HepG2 (cell line): Measurements from ENCODE around the gene ABHD12. TPM values are rescaled to one million over a fixed set of nuclear protein-coding genes. Genes with fewer than 3 reads are reported as not detected.

Source experiments
- AFF4 ChIP-seq: sonication (generic); formaldehyde crosslinking; IDR thresholded peaks from 2 replicates; pipeline ENCODE4 v1.4.0; 2020; ENCODE audit warnings: missing genetic modification reagents
- ARHGAP35 ChIP-seq: sonication (generic); formaldehyde crosslinking; IDR thresholded peaks from 2 replicates; pipeline ENCODE4 v1.9.0; 2022; ENCODE audit warnings: mild to moderate bottlenecking, inconsistent platforms, moderate library complexity, missing genetic modification reagents, borderline replicate concordance
- BHLHE40 ChIP-seq: IDR thresholded peaks from 2 replicates; pipeline ENCODE4 v1.6.1; 2011; ENCODE audit warnings: low read length, improper control_type of control experiment
- CHD4 ChIP-seq: fragments of 200-600 bp; sonication (generic); IDR thresholded peaks from 2 replicates; pipeline ENCODE4 v1.7.0; 2017; ENCODE audit warnings: mild to moderate bottlenecking, low read length, borderline replicate concordance
- GRHL1 ChIP-seq: sonication (generic); formaldehyde crosslinking; conservative IDR thresholded peaks from 2 replicates; pipeline ENCODE4 v1.8.0; 2022; ENCODE audit warnings: missing genetic modification reagents
- MNT ChIP-seq: fragments of 450-650 bp; IDR thresholded peaks from 2 replicates; pipeline ENCODE4 v1.6.1; 2016
- MYNN ChIP-seq: sonication (generic); formaldehyde crosslinking; IDR thresholded peaks from 2 replicates; pipeline ENCODE4 v1.4.0; 2020; ENCODE audit warnings: mild to moderate bottlenecking, low read depth, missing genetic modification reagents
- RAD21 ChIP-seq: fragments of 450-650 bp; formaldehyde crosslinking; IDR thresholded peaks from 2 replicates; pipeline ENCODE4 v1.5.0; 2020; ENCODE audit warnings: mild to moderate bottlenecking
- SATB2 ChIP-seq: sonication (generic); formaldehyde crosslinking; IDR thresholded peaks from 2 replicates; pipeline ENCODE4 v1.5.0; 2020; ENCODE audit warnings: missing genetic modification reagents
- SMAD3 ChIP-seq: sonication (generic); formaldehyde crosslinking; IDR thresholded peaks from 2 replicates; pipeline ENCODE4 v1.4.0; 2020; ENCODE audit warnings: missing genetic modification reagents
- TCF7 ChIP-seq: sonication (generic); IDR thresholded peaks from 2 replicates; pipeline ENCODE4 v1.6.1; 2016; ENCODE audit warnings: antibody characterized with exemption, low read depth
- TFDP2 ChIP-seq: sonication (generic); formaldehyde crosslinking; IDR thresholded peaks from 2 replicates; pipeline ENCODE4 v1.4.0; 2020; ENCODE audit warnings: missing genetic modification reagents
- ZNF496 ChIP-seq: sonication (generic); formaldehyde crosslinking; IDR thresholded peaks from 2 replicates; pipeline ENCODE4 v1.8.1; 2023; ENCODE audit warnings: mild to moderate bottlenecking, moderate library complexity, missing genetic modification reagents; ENCODE audit not compliant: insufficient replicate concordance
- ZNF513 ChIP-seq: sonication (generic); formaldehyde crosslinking; conservative IDR thresholded peaks from 2 replicates; pipeline ENCODE4 v1.5.0; 2020; ENCODE audit warnings: missing genetic modification reagents
- ZNF720 ChIP-seq: sonication (generic); formaldehyde crosslinking; IDR thresholded peaks from 2 replicates; pipeline ENCODE4 v1.4.0; 2020; ENCODE audit warnings: missing genetic modification reagents
- ZNF770 ChIP-seq: sonication (generic); formaldehyde crosslinking; IDR thresholded peaks from 2 replicates; pipeline ENCODE4 v1.5.0; 2020; ENCODE audit warnings: mild to moderate bottlenecking, missing genetic modification reagents
- ZNF776 ChIP-seq: sonication (generic); formaldehyde crosslinking; IDR thresholded peaks from 2 replicates; pipeline ENCODE4 v1.4.0; 2020; ENCODE audit warnings: mild to moderate bottlenecking, missing genetic modification reagents
- polyA plus RNA-seq, 8 experiments: library from polyadenylated mRNA; depleted of rRNA in 3 of 8; stranded (reverse) in 7 of 8; unstranded in 1 of 8; fragments of >200 nt; fragmentation: Illumina TruSeq in 4 of 8; extraction: Trizol in 4 of 8; gene quantifications; 2 replicates each; pipeline versions ENCODE4 v1.2.1 to v1.2.3, GENCODE V29; 2011 to 2016; ENCODE audit warnings: low read depth in 4 of 8, missing spikeins in 1 of 8, mixed read lengths in 1 of 8; ENCODE audit not compliant: insufficient read depth in 1 of 8
- total RNA-seq, 5 experiments: library from RNA; depleted of rRNA; stranded (reverse); fragments of >200 nt; fragmentation: Illumina TruSeq; extraction: Trizol; gene quantifications; 2 replicates each; pipeline ENCODE4 v1.2.3, GENCODE V29; 2016; ENCODE audit warnings: low read depth in 1 of 5

The ABHD12 gene
- total and polyA plus RNA-seq, 2 of the 13 experiments (the other 11 are each of a cell fraction or from before 2014, with no cell fraction given), result 23.5 to 72.1 TPM

- TF ChIP-seq GRHL1 (CRISPR knock-in tag), result no peak
- peak; percentile 83; the same call in 1 of the 2 replicates for TF ChIP-seq CHD4
- no peak for TF ChIP-seq ZNF770 (CRISPR knock-in tag)
- no peak for TF ChIP-seq ARHGAP35 (CRISPR knock-in tag)
- peak; percentile 100 for TF ChIP-seq TCF7
- TF ChIP-seq AFF4 (CRISPR knock-in tag), result 0 out of 2 replicates have a peak, but pooled peaks have one; percentile 8
- TF ChIP-seq MNT, result peak; percentile 19; the same call in 1 of the 2 replicates
- TF ChIP-seq ZNF720 (CRISPR knock-in tag), result no peak
- no peak for TF ChIP-seq ZNF496 (CRISPR knock-in tag)
- TF ChIP-seq SMAD3 (CRISPR knock-in tag), result no peak
- TF ChIP-seq MYNN (CRISPR knock-in tag), result no peak
- TF ChIP-seq BHLHE40, result peak; percentile 59; the same call in 1 of the 2 replicates
- peak; percentile 46; the same call in 1 of the 2 replicates for TF ChIP-seq RAD21 (CRISPR knock-in tag)
- no peak for TF ChIP-seq ZNF513 (CRISPR knock-in tag)
- TF ChIP-seq ZNF776 (CRISPR knock-in tag), result no peak
- no peak for TF ChIP-seq TFDP2 (CRISPR knock-in tag)
- no peak for TF ChIP-seq SATB2 (CRISPR knock-in tag)
These were observed 12.3 kb downstream of the ABHD12 start (continued) for GRCh38 chr20:25378189-25378883.
